ENCODE data around the gene LY6G6F. TPM values are rescaled to one million over a fixed set of nuclear protein-coding genes. Genes with fewer than 3 reads are reported as not detected.
A peak's percentile ranks its signal among the peaks of the same experiment; 100 is the strongest.

The LY6G6F gene
- total and polyA plus RNA-seq, 9 donors, result not detected

- Histone ChIP-seq H3K27me3 (ENCODE audit: control insufficient read depth, insufficient read depth, low read length) (no peaks in the 10 kb centered on the region), H3K4me3 (ENCODE audit: low read length) (peak overlapping the region; percentile 75), H3K36me3 (ENCODE audit: control insufficient read depth, insufficient read depth, low read length) (peaks cover 42% of the 10 kb centered on the region), H3K9me3 (replicated peaks; ENCODE audit: control insufficient read depth, low read depth, low read length) (no peaks in the 10 kb centered on the region), H3K27ac (ENCODE audit: low read length) (peak overlapping the region; percentile 97), H3K4me1 (ENCODE audit: control insufficient read depth, insufficient read depth, low read length) (peaks cover 48% of the 10 kb centered on the region)
- DNase-seq, result peak; percentile 74
- WGBS (ENCODE audit: insufficient coverage), result 4% methylated on average over 9 of the region's 18 CpGs
Observed at GRCh38 chr6:31734821-31735406, 28.2 kb downstream of the LY6G6F start.

- H3K36me3 ChIP-seq (ENCODE audit: control insufficient read depth, insufficient read depth, low read length), result peaks cover 36% of the 10 kb centered on the region
- peak within 1 kb of the TSS; percentile 97 for H3K27ac ChIP-seq (ENCODE audit: low read length)
- H3K4me3 ChIP-seq (ENCODE audit: low read length), result peak within 1 kb of the TSS; percentile 75
- peak; percentile 95 for DNase-seq
- H3K27me3 ChIP-seq (ENCODE audit: control insufficient read depth, insufficient read depth, low read length), result no peaks in the 10 kb centered on the region
- no peaks in the 10 kb centered on the region for H3K9me3 ChIP-seq (replicated peaks; ENCODE audit: control insufficient read depth, low read depth, low read length)
- 0% methylated on average over 4 of the region's 24 CpGs for WGBS (ENCODE audit: insufficient coverage)
- peaks cover 49% of the 10 kb centered on the region for H3K4me1 ChIP-seq (ENCODE audit: control insufficient read depth, insufficient read depth, low read length)
Observed at GRCh38 chr6:31736021-31736767, 29.5 kb downstream of the LY6G6F start, which contains the start of gene CLIC1. CLIC1 (minus strand) TSS chr6:31736530; CDS start chr6:31736300, 230 bp downstream.

GRCh38 chr6:31736768-31737314 lies 30.2 kb downstream of the LY6G6F start:
- 35% methylated on average over 7 of the region's 10 CpGs for WGBS (ENCODE audit: insufficient coverage)
- peak overlapping the region; percentile 75 for H3K4me3 ChIP-seq (ENCODE audit: low read length)

GRCh38 chr6:31737315-31737990 lies 30.8 kb downstream of the LY6G6F start:
- WGBS (ENCODE audit: insufficient coverage), result 61% methylated on average over 5 of the region's 7 CpGs
- Histone ChIP-seq H3K36me3 (ENCODE audit: control insufficient read depth, insufficient read depth, low read length) (peaks cover 35% of the 10 kb centered on the region), H3K9me3 (replicated peaks; ENCODE audit: control insufficient read depth, low read depth, low read length) (no peaks in the 10 kb centered on the region), H3K4me1 (ENCODE audit: control insufficient read depth, insufficient read depth, low read length) (peaks cover 49% of the 10 kb centered on the region), H3K4me3 (ENCODE audit: low read length) (no peak overlapping the region), H3K27ac (ENCODE audit: low read length) (peak overlapping the region; percentile 97), H3K27me3 (ENCODE audit: control insufficient read depth, insufficient read depth, low read length) (no peaks in the 10 kb centered on the region)
- peak; percentile 77 for DNase-seq

More at GRCh38 chr6:31736768-31737314, 30.2 kb downstream of the LY6G6F start:
- peaks cover 36% of the 10 kb centered on the region for H3K36me3 ChIP-seq (ENCODE audit: control insufficient read depth, insufficient read depth, low read length)
- H3K9me3 ChIP-seq (replicated peaks; ENCODE audit: control insufficient read depth, low read depth, low read length), result no peaks in the 10 kb centered on the region
- DNase-seq, result no peak
- H3K27ac ChIP-seq (ENCODE audit: low read length), result peak overlapping the region; percentile 97
- no peaks in the 10 kb centered on the region for H3K27me3 ChIP-seq (ENCODE audit: control insufficient read depth, insufficient read depth, low read length)
- peaks cover 49% of the 10 kb centered on the region for H3K4me1 ChIP-seq (ENCODE audit: control insufficient read depth, insufficient read depth, low read length)

GRCh38 chr6:31737991-31738979 lies 31.6 kb downstream of the LY6G6F start:
- no peaks in the 10 kb centered on the region for H3K27me3 ChIP-seq (ENCODE audit: control insufficient read depth, insufficient read depth, low read length)
- H3K4me1 ChIP-seq (ENCODE audit: control insufficient read depth, insufficient read depth, low read length), result peaks cover 49% of the 10 kb centered on the region
- no peaks in the 10 kb centered on the region for H3K9me3 ChIP-seq (replicated peaks; ENCODE audit: control insufficient read depth, low read depth, low read length)
- 34% methylated on average over 4 of the region's 6 CpGs for WGBS (ENCODE audit: insufficient coverage)
- DNase-seq, result peak; percentile 90
- peaks cover 35% of the 10 kb centered on the region for H3K36me3 ChIP-seq (ENCODE audit: control insufficient read depth, insufficient read depth, low read length)
- peak overlapping the region; percentile 97 for H3K27ac ChIP-seq (ENCODE audit: low read length)
- no peak overlapping the region for H3K4me3 ChIP-seq (ENCODE audit: low read length)

- peak within 1 kb of the TSS; percentile 97 for H3K27ac ChIP-seq (ENCODE audit: low read length)
Observed at GRCh38 chr6:31739639-31740396, 33.2 kb downstream of the LY6G6F start, which contains the start of gene MSH5. MSH5 (plus strand) TSS chr6:31740005; CDS start chr6:31740467, 462 bp downstream.

GRCh38 chr6:31740397-31741223 lies 33.9 kb downstream of the LY6G6F start:
- Histone ChIP-seq H3K27me3 (ENCODE audit: control insufficient read depth, insufficient read depth, low read length) (no peaks in the 10 kb centered on the region), H3K9me3 (replicated peaks; ENCODE audit: control insufficient read depth, low read depth, low read length) (no peaks in the 10 kb centered on the region), H3K36me3 (ENCODE audit: control insufficient read depth, insufficient read depth, low read length) (peaks cover 26% of the 10 kb centered on the region), H3K27ac (ENCODE audit: low read length) (peak overlapping the region; percentile 84), H3K4me3 (ENCODE audit: low read length) (peak overlapping the region; percentile 96), H3K4me1 (ENCODE audit: control insufficient read depth, insufficient read depth, low read length) (peaks cover 36% of the 10 kb centered on the region)
- WGBS (ENCODE audit: insufficient coverage), result 32% methylated on average over 8 of the region's 29 CpGs
- DNase-seq, result peak; percentile 44

More at GRCh38 chr6:31739639-31740396, 33.2 kb downstream of the LY6G6F start, which contains the start of gene MSH5:
- DNase-seq, result peak; percentile 100
- WGBS (ENCODE audit: insufficient coverage), result under 1% methylated on average over 56 of the region's 58 CpGs
- Histone ChIP-seq H3K27me3 (ENCODE audit: control insufficient read depth, insufficient read depth, low read length) (no peaks in the 10 kb centered on the region), H3K4me3 (ENCODE audit: low read length) (peak within 1 kb of the TSS; percentile 96), H3K9me3 (replicated peaks; ENCODE audit: control insufficient read depth, low read depth, low read length) (no peaks in the 10 kb centered on the region), H3K4me1 (ENCODE audit: control insufficient read depth, insufficient read depth, low read length) (peaks cover 40% of the 10 kb centered on the region), H3K36me3 (ENCODE audit: control insufficient read depth, insufficient read depth, low read length) (peaks cover 26% of the 10 kb centered on the region)

- no peak for DNase-seq
- no peaks in the 10 kb centered on the region for H3K9me3 ChIP-seq (replicated peaks; ENCODE audit: control insufficient read depth, low read depth, low read length)
- H3K27me3 ChIP-seq (ENCODE audit: control insufficient read depth, insufficient read depth, low read length), result no peaks in the 10 kb centered on the region
- no peak overlapping the region for H3K4me3 ChIP-seq (ENCODE audit: low read length)
- H3K36me3 ChIP-seq (ENCODE audit: control insufficient read depth, insufficient read depth, low read length), result peaks cover 26% of the 10 kb centered on the region
- 86% methylated on average over 1 of the region's 2 CpGs for WGBS (ENCODE audit: insufficient coverage)
- peaks cover 32% of the 10 kb centered on the region for H3K4me1 ChIP-seq (ENCODE audit: control insufficient read depth, insufficient read depth, low read length)
- H3K27ac ChIP-seq (ENCODE audit: low read length), result no peak overlapping the region
Observed at GRCh38 chr6:31741815-31742214, 35.1 kb downstream of the LY6G6F start.
